ENCODE results near the gene SH3PXD2A.
"Not testable (repeated sequence)": the region's sequence is repeated elsewhere in the genome, so short reads cannot be mapped to it uniquely, and the experiment has no call there.

Gene SH3PXD2A

DNA sequence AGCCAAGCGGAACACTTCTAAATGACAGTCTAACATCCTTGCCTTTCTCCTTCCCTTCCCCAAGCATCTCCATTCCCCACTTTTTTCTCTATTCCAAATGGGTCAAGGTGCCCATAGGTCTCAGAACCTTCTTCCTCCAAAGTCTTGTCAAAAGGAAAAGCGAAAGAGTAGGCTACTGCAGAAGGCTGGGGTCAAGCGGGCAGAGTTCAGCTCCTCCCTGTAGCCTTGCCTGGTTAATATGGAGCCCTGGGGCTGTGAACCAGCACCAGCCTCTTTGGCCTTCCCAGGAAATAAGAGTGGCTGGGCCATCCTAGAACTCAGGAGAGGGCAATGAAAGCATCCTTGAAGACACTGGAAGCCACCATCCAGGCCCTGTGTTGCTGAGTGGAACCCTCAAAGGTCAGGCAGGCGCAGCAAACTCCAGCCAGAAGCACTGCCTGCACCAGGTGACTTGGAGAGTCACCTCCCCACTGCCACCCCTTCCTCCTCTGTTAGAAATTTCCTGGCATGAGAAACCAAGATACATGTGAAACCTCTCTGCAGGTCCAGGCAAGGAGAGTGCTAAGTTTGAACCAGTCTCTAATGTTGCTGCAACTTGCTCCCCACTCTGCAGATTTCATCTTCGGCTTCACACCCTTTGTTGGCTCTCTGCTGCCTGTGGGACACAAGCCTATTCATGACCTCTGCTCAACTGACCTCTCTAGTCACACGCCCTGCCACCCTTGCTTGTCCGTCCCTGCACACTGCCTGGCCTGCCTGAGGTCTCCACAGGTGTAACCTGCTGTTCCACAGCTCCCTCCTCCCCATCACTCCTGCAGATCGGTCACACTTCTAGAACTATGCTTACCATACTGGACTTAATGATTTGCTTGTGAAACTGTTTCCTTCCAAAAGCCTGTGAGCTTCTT lies 74.9 kb downstream of the SH3PXD2A start:
- H3K79me2 ChIP-seq (ENCODE audit: insufficient read depth, low read depth) = no peaks in the 10 kb centered on the region
- no peaks in the 10 kb centered on the region for H3K27me3 ChIP-seq (ENCODE audit: insufficient read depth, low read depth)
- TF ChIP-seq, protein P1, sequence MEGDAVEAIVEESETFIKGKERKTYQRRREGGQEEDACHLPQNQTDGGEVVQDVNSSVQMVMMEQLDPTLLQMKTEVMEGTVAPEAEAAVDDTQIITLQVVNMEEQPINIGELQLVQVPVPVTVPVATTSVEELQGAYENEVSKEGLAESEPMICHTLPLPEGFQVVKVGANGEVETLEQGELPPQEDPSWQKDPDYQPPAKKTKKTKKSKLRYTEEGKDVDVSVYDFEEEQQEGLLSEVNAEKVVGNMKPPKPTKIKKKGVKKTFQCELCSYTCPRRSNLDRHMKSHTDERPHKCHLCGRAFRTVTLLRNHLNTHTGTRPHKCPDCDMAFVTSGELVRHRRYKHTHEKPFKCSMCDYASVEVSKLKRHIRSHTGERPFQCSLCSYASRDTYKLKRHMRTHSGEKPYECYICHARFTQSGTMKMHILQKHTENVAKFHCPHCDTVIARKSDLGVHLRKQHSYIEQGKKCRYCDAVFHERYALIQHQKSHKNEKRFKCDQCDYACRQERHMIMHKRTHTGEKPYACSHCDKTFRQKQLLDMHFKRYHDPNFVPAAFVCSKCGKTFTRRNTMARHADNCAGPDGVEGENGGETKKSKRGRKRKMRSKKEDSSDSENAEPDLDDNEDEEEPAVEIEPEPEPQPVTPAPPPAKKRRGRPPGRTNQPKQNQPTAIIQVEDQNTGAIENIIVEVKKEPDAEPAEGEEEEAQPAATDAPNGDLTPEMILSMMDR (conservative IDR thresholded peaks at IDR 0.05; ENCODE audit: low read depth, low read length) = no peak
- H3K27ac ChIP-seq = no peak overlapping the region
- H3K4me3 ChIP-seq (IDR thresholded peaks at IDR 0.05; ENCODE audit: insufficient read depth, low read depth, low read length) = no peak overlapping the region
- no peak overlapping the region for H2AFZ ChIP-seq (ENCODE audit: low read depth)
- no peak overlapping the region for H3K4me2 ChIP-seq
- no peaks in the 10 kb centered on the region for H3K36me3 ChIP-seq (ENCODE audit: insufficient read depth)
- H3K4me1 ChIP-seq (ENCODE audit: low read depth, poor library complexity, severe bottlenecking) = peaks cover 14% of the 10 kb centered on the region
- no peaks in the 10 kb centered on the region for H4K20me1 ChIP-seq (ENCODE audit: insufficient read depth)
- H3K9ac ChIP-seq = no peak overlapping the region

DNA sequence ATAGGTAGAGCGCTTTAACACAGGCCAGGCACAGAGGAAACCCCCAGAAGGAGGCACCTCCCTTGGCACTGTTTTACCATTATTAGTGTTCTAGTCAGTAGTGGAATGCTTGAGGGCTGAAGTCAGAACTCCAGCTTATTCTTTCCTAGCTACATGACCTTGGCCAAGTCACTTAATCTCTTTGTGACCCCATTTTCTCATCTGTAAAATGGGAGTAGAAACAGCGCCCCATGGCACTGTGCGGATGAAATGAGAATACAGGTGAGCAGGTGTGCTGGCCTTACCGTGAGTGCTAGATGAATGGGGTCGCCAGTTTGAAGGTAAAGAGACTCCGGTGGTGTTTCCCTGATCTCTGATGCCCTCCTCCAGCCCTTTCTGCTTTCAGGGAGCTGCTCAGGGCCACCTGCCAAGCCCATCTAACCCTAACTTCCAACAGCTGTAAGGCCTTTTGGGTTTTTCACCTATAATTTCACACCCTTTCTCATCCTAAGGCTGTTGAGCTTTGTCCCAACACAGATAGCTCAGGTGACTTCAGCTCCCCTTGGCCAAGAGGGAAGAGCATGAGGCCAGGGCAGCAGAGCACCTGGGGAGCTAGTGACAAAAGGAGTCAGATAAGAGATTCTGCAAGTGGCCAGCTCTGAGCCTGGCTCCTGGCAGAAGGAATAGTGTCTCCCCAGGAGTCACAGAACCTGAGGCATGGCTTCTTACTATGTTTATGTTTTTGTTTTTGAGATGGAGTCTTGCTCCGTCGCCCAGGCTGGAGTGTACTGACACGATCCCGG lies 76.8 kb downstream of the SH3PXD2A start:
- Histone ChIP-seq H3K9ac (no peak overlapping the region), H3K36me3 (ENCODE audit: insufficient read depth) (no peaks in the 10 kb centered on the region), H3K27me3 (ENCODE audit: insufficient read depth, low read depth) (no peaks in the 10 kb centered on the region), H3K4me1 (ENCODE audit: low read depth, poor library complexity, severe bottlenecking) (peaks cover 16% of the 10 kb centered on the region), H2AFZ (ENCODE audit: low read depth) (no peak overlapping the region), H3K4me2 (no peak overlapping the region), H4K20me1 (ENCODE audit: insufficient read depth) (no peaks in the 10 kb centered on the region), H3K4me3 (IDR thresholded peaks at IDR 0.05; ENCODE audit: insufficient read depth, low read depth, low read length) (no peak overlapping the region), H3K27ac (no peak overlapping the region), H3K79me2 (ENCODE audit: insufficient read depth, low read depth) (no peaks in the 10 kb centered on the region)
- TF ChIP-seq, protein P1 (conservative IDR thresholded peaks at IDR 0.05; ENCODE audit: low read depth, low read length) = no peak

DNA sequence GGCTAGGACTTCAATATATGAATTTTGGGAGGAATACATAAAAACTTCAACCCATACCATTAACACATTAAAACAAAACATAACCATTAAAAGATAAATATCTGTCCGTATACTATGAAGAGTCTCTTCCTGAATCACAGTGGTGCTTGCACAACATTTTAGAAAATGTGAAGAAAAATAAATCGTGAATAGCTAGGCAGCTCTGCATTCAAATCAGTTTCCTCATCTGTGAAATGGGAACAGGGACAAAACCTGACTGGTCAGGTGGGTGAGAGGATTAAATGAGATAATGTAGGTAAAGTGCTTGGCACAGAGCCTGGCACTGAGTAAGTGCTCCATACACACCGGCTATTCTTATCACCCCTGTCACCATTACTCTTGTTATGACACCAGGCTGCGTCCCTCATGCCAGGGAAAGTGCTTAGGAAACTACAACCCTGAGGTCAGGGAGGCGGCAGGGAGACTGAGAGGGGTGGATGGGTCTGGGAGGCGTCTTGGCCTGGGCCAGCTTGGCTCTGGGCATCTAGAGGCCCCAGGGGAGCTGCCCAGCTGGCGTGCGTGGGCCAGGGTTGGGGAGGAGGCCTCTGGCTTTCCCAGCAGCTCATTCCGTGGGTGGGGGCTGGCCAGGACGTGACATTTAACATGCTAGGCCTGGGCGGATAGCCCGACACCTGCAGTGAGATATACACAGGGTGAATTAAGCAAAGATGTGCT lies 78.3 kb downstream of the SH3PXD2A start:
- no peak overlapping the region for H3K9ac ChIP-seq
- H4K20me1 ChIP-seq (ENCODE audit: insufficient read depth) = no peaks in the 10 kb centered on the region
- H3K27ac ChIP-seq = no peak overlapping the region

DNA sequence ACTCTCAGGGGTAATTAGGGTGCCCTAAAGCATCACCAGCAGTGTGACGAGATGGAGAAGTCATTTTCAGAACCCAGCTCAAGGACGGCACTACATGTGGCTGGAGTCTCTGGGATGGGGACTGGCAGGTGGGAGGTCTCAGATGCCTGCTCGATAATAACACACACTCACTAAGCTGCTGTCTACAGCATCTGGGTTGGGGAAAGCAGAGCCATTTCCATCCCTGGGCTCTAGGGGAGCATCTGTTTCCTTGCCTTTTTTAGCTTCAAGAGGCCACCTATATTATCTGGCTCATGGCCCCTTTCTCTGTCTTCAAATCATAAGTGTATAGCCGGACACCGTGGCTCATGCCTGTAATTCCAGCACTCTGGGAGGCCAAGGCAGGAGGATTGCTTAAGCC lies 79.6 kb downstream of the SH3PXD2A start:
- peaks cover 19% of the 10 kb centered on the region for H3K4me1 ChIP-seq (ENCODE audit: low read depth, poor library complexity, severe bottlenecking)
- H4K20me1 ChIP-seq (ENCODE audit: insufficient read depth) = no peaks in the 10 kb centered on the region
- H3K79me2 ChIP-seq (ENCODE audit: insufficient read depth, low read depth) = no peaks in the 10 kb centered on the region
- H2AFZ ChIP-seq (ENCODE audit: low read depth) = no peak overlapping the region
- H3K4me2 ChIP-seq = no peak overlapping the region
- H3K27me3 ChIP-seq (ENCODE audit: insufficient read depth, low read depth) = no peaks in the 10 kb centered on the region
- H3K36me3 ChIP-seq (ENCODE audit: insufficient read depth) = no peaks in the 10 kb centered on the region
- no peak overlapping the region for H3K27ac ChIP-seq
- no peak overlapping the region for H3K4me3 ChIP-seq (IDR thresholded peaks at IDR 0.05; ENCODE audit: insufficient read depth, low read depth, low read length)
- TF ChIP-seq, protein P1 (conservative IDR thresholded peaks at IDR 0.05; ENCODE audit: low read depth, low read length) = no peak
- H3K9ac ChIP-seq = no peak overlapping the region

More for the DNA sequence above, 78.3 kb downstream of the SH3PXD2A start:
- Histone ChIP-seq H3K36me3 (ENCODE audit: insufficient read depth) (no peaks in the 10 kb centered on the region), H2AFZ (ENCODE audit: low read depth) (no peak overlapping the region), H3K27me3 (ENCODE audit: insufficient read depth, low read depth) (no peaks in the 10 kb centered on the region), H3K4me2 (no peak overlapping the region), H3K79me2 (ENCODE audit: insufficient read depth, low read depth) (no peaks in the 10 kb centered on the region), H3K4me1 (ENCODE audit: low read depth, poor library complexity, severe bottlenecking) (peaks cover 27% of the 10 kb centered on the region), H3K4me3 (IDR thresholded peaks at IDR 0.05; ENCODE audit: insufficient read depth, low read depth, low read length) (no peak overlapping the region)
- TF ChIP-seq, protein P1 (conservative IDR thresholded peaks at IDR 0.05; ENCODE audit: low read depth, low read length) = no peak

DNA sequence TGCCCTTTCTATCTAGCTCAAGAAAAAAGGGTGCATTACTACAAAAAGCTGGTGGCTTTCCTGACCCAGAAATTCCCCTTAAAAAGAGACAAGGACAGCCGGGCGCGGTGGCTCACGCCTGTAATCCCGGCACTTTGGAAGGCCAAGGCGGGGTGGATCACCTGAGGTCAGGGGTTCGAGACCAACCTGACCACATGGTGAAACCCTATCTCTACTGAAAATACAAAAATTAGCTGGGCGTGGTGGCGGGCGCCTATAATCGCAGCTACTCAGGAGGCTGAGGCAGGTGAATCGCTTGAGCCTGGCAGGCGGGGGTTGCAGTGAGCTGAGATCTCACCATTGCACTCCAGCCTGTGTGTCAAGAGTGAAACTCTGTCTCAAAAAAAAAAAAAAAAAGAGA lies 82.5 kb downstream of the SH3PXD2A start:
- peak overlapping the region; percentile 46; the same call in 1 of the 2 replicates for H3K27ac ChIP-seq
- H2AFZ ChIP-seq (ENCODE audit: low read depth) = peak overlapping the region; percentile 91
- peaks cover 16% of the 10 kb centered on the region for H3K4me1 ChIP-seq (ENCODE audit: low read depth, poor library complexity, severe bottlenecking)
- not testable (repeated sequence) for H3K27me3 ChIP-seq (ENCODE audit: insufficient read depth, low read depth); H3K36me3 ChIP-seq (ENCODE audit: insufficient read depth); H3K79me2 ChIP-seq (ENCODE audit: insufficient read depth, low read depth); H4K20me1 ChIP-seq (ENCODE audit: insufficient read depth); H3K4me3 ChIP-seq (IDR thresholded peaks at IDR 0.05; ENCODE audit: insufficient read depth, low read depth, low read length)
- peak overlapping the region; percentile 77 for H3K4me2 ChIP-seq
- H3K9ac ChIP-seq = peak overlapping the region; percentile 67; the same call in 1 of the 2 replicates

Data from KMS-11 (cell line).